Measurements from ENCODE around the gene USP10. TPM values are rescaled to one million over a fixed set of nuclear protein-coding genes. Genes with fewer than 3 reads are reported as not detected.
A peak's percentile ranks its signal among the peaks of the same experiment; 100 is the strongest.

Gene USP10
- total and polyA plus RNA-seq, 2 donors (not counting 1 experiment from before 2014, with no cell fraction given), result 48.9 to 134 TPM

DNA sequence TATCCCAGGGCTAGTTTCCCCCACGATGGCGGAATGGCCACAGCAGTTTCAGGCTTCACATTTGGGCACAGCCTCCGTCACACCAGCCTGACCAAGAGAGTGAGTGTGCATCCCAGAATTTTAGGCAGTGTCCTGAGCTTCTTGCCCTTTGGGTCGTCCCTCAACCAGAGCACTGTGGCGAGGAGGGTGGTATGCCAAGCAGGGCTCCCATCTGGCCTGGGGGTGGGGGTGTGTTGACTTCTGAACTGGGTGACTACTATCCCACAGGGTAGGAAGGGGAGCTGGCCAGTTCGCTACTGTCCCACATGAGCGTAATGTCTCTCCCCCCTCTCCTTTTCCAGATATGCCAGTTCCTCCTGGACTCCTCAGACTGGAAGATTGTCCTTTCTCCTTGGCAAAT lies 16.1 kb downstream of the USP10 start:
- Mint-ChIP-seq H3K27me3 (no peaks in the 10 kb centered on the region), H3K27ac (no peak overlapping the region), H3K4me3 (no peak overlapping the region), H3K4me1 (peaks cover 76% of the 10 kb centered on the region), H3K9me3 (ENCODE audit: insufficient read depth) (no peaks in the 10 kb centered on the region)
- Histone ChIP-seq H3K79me2 (ENCODE audit: control insufficient read depth, insufficient read depth, low read length) (peaks cover 100% of the 10 kb centered on the region), H3K9me3 (ENCODE audit: control extremely low read depth in 1 of 3, control insufficient read depth in 2 of 3, insufficient read depth in 1 of 3, low read length in 2 of 3) (no peaks in the 10 kb centered on the region), H2AFZ (ENCODE audit: insufficient read depth, low read depth, low read length, poor library complexity, severe bottlenecking) (no peak overlapping the region), H3K36me3 (replicated peaks in 1 of 2; ENCODE audit: control extremely low read depth in 1 of 2, control insufficient read depth in 1 of 2, extremely low read depth in 1 of 2, insufficient read depth in 2 of 2, low read length in 1 of 2) (peaks cover 6 to 24% of the 10 kb centered on the region in 2 experiments), H4K20me1 (ENCODE audit: control insufficient read depth, insufficient read depth, low read length, poor library complexity, severe bottlenecking) (peaks cover 85% of the 10 kb centered on the region), H3K4me1 (ENCODE audit: control insufficient read depth in 2 of 2, insufficient read depth in 2 of 2, low read length in 2 of 2) (peaks cover 34 to 42% of the 10 kb centered on the region in 2 donors), H3K27me3 (replicated peaks in 1 of 4; ENCODE audit: control extremely low read depth in 1 of 4, control insufficient read depth in 3 of 4, insufficient read depth in 4 of 4, low read length in 3 of 4) (no peaks in the 10 kb centered on the region), H3K9ac (ENCODE audit: low read length) (no peak overlapping the region), H3K4me3 (ENCODE audit: control extremely low read depth in 1 of 5, extremely low read depth in 1 of 5, insufficient read depth in 1 of 5, low read depth in 2 of 5, low read length in 4 of 5) (no peak overlapping the region), H3K4me2 (replicated peaks; ENCODE audit: low read depth, low read length, poor library complexity, severe bottlenecking) (no peak overlapping the region), H3K27ac (ENCODE audit: low read length in 2 of 2) (peak overlapping the region in 1 of 2 donors; percentile 26)
- DNase-seq (no peak), ATAC-seq (ENCODE audit: low read depth) (no peak)
- ChIA-PET POLR2A (no interaction called here), CTCF (interaction anchor here (1.2 to 3.3 kb wide), 4 partner anchors 10 to 93 kb away, joined by 3 to 28 read pairs (median 4); no protein-coding TSS in a partner anchor)
- intact Hi-C loops (cut with micrococcal nuclease), result no loop called here
- WGBS (ENCODE audit: insufficient coverage), result 94% methylated on average over 6 of the region's 7 CpGs
- TF ChIP-seq CTCF (IDR thresholded peaks at IDR 0.05) (no peak), EZH2 (IDR thresholded peaks at IDR 0.05; ENCODE audit: borderline replicate concordance, insufficient read depth, low read depth, low read length, poor library complexity, severe bottlenecking) (no peak)

DNA sequence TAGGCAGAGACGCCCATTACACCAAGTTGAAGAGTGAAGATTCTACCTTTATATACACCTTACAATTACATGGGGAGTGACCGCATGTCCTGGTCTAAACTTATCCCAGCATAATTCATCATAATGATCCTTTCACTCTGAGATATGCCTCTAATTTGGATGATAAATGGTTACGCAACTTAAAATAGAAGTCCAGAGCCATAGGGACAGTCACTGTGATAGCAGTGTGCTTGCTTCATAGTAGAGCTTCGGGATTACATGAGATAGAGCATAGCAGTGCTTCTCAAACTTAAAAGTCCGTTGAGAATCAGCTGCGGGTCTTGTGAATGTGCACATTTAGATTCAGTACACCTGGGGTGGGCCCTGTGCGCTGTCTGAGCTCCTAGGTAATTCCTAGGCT lies 16.9 kb downstream of the USP10 start:
- Histone ChIP-seq H3K4me1 (ENCODE audit: control insufficient read depth in 2 of 2, insufficient read depth in 2 of 2, low read length in 2 of 2) (peaks cover 29 to 33% of the 10 kb centered on the region in 2 donors), H3K9me3 (ENCODE audit: control extremely low read depth in 1 of 3, control insufficient read depth in 2 of 3, insufficient read depth in 1 of 3, low read length in 2 of 3) (no peaks in the 10 kb centered on the region), H2AFZ (ENCODE audit: insufficient read depth, low read depth, low read length, poor library complexity, severe bottlenecking) (no peak overlapping the region), H3K4me3 (ENCODE audit: control extremely low read depth in 1 of 5, extremely low read depth in 1 of 5, insufficient read depth in 1 of 5, low read depth in 2 of 5, low read length in 4 of 5) (no peak overlapping the region), H4K20me1 (ENCODE audit: control insufficient read depth, insufficient read depth, low read length, poor library complexity, severe bottlenecking) (peaks cover 83% of the 10 kb centered on the region), H3K9ac (ENCODE audit: low read length) (no peak overlapping the region), H3K27ac (ENCODE audit: low read length in 2 of 2) (no peak overlapping the region), H3K79me2 (ENCODE audit: control insufficient read depth, insufficient read depth, low read length) (peaks cover 100% of the 10 kb centered on the region), H3K36me3 (replicated peaks in 1 of 2; ENCODE audit: control extremely low read depth in 1 of 2, control insufficient read depth in 1 of 2, extremely low read depth in 1 of 2, insufficient read depth in 2 of 2, low read length in 1 of 2) (peaks cover 3 to 26% of the 10 kb centered on the region in 2 experiments), H3K27me3 (replicated peaks in 1 of 4; ENCODE audit: control extremely low read depth in 1 of 4, control insufficient read depth in 3 of 4, insufficient read depth in 4 of 4, low read length in 3 of 4) (no peaks in the 10 kb centered on the region), H3K4me2 (replicated peaks; ENCODE audit: low read depth, low read length, poor library complexity, severe bottlenecking) (no peak overlapping the region)
- ChIA-PET CTCF (interaction anchor here (0.7 to 3.3 kb wide), 2 partner anchors 9 to 38 kb away, joined by 3 to 28 read pairs; no protein-coding TSS in a partner anchor), POLR2A (no interaction called here)
- Mint-ChIP-seq H3K4me3 (no peak overlapping the region), H3K27me3 (no peaks in the 10 kb centered on the region), H3K27ac (no peak overlapping the region), H3K9me3 (ENCODE audit: insufficient read depth) (no peaks in the 10 kb centered on the region), H3K4me1 (peaks cover 67% of the 10 kb centered on the region)
- TF ChIP-seq CTCF (IDR thresholded peaks at IDR 0.05) (no peak), EZH2 (IDR thresholded peaks at IDR 0.05; ENCODE audit: borderline replicate concordance, insufficient read depth, low read depth, low read length, poor library complexity, severe bottlenecking) (no peak)
- DNase-seq (no peak), ATAC-seq (ENCODE audit: low read depth) (no peak)
- WGBS (ENCODE audit: insufficient coverage), result 87% methylated on average over 4 of the region's 7 CpGs
- intact Hi-C loops (cut with micrococcal nuclease), result no loop called here

All from B cell (primary cell).